ENCODE results near the gene NPY5R.

NPY5R gene

DNA sequence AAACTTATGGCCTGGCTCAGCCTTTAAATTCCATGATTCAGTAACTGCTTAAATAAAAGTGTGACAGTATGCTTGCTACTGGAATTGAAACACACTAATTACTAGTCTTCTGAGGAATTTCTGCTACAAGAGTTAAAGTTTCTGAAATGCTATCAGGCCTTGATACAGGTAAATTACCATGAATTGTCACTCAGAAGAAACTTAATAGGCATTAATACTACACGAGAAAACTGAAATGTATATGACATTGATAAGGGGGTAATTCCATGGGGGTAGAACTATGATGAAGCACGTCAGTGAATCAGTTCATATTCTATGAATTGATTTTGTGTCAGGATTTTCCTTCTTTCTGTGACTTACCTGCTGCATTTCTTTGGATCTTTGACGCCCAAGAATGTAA is 8.3 kb upstream of the NPY5R start:
- Histone ChIP-seq H3K36me3 (ENCODE audit: control insufficient read depth in 1 of 2, insufficient read depth in 2 of 2, low read length in 2 of 2) (no peaks in the 10 kb centered on the region), H3K27me3 (ENCODE audit: control insufficient read depth in 1 of 2, insufficient read depth in 2 of 2, low read length in 2 of 2) (peaks cover 23 to 25% of the 10 kb centered on the region in 2 donors), H3K9me3 (ENCODE audit: control insufficient read depth in 1 of 2, low read length in 2 of 2) (no peaks in the 10 kb centered on the region), H3K4me3 (ENCODE audit: low read depth in 1 of 2, low read length in 2 of 2) (no peak overlapping the region), H3K27ac (ENCODE audit: low read depth, low read length) (no peak overlapping the region), H3K4me1 (ENCODE audit: control insufficient read depth in 1 of 2, insufficient read depth in 2 of 2, low read length in 2 of 2) (peaks cover 8 to 11% of the 10 kb centered on the region in 2 donors), H3K9ac (ENCODE audit: low read depth in 1 of 2, low read length in 2 of 2) (no peak overlapping the region)

DNA sequence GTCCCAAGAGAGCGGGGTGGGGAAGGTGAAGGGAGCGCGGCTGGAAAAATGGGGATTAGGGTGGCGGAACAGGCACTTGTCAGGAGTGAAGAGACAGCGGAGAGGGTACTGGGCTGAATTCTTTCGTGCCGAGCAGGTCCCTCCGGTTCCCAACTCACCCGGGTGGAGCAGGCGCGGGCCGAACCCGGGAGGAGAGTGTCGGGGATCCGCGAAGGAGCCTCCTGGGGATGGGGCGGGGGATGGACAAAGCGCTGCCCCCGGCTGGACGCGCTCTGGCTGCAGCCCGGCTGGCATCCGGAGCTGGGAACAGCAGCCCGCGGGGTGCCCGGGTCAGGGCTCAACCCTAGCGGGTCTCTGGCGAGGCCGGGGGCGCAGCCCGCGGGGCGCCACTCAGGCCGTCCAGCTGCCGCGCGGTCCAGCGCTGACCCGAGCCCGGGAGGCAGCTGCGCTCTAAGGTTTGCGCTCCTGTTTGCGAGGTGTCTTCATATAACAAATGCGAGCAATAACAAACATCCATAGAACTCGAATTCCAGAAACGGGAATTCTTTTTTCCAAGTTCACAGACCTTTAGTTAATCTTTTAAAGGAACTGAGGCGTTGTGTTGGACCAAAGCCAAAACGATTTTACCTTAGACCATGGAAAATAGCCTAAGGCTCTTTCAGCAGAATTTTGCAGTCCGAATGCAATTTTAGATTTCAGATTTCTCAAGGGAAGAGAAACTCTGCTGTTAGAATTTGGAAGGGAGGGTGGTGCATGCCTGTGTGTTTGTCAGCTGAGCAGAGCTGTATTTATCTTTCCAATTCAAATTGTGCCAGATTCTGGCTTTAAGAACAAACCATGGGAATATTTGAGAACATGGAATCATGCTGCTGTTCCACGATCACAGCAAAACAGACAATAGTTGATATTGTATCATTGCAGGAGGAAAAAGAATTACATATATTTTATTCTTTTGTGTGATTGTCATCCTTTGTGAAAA is 744 bp downstream of the NPY5R start:
- Histone ChIP-seq H3K9me3 (ENCODE audit: control insufficient read depth in 1 of 2, low read length in 2 of 2) (no peaks in the 10 kb centered on the region), H3K36me3 (ENCODE audit: control insufficient read depth in 1 of 2, insufficient read depth in 2 of 2, low read length in 2 of 2) (no peaks in the 10 kb centered on the region), H3K4me1 (ENCODE audit: control insufficient read depth in 1 of 2, insufficient read depth in 2 of 2, low read length in 2 of 2) (no peaks in the 10 kb centered on the region), H3K4me3 (ENCODE audit: low read depth in 1 of 2, low read length in 2 of 2) (no peak overlapping the region), H3K27me3 (ENCODE audit: control insufficient read depth in 1 of 2, insufficient read depth in 2 of 2, low read length in 2 of 2) (peaks cover 23 to 31% of the 10 kb centered on the region in 2 donors), H3K9ac (ENCODE audit: low read depth in 1 of 2, low read length in 2 of 2) (no peak overlapping the region), H3K27ac (ENCODE audit: low read depth, low read length) (no peak overlapping the region)

DNA sequence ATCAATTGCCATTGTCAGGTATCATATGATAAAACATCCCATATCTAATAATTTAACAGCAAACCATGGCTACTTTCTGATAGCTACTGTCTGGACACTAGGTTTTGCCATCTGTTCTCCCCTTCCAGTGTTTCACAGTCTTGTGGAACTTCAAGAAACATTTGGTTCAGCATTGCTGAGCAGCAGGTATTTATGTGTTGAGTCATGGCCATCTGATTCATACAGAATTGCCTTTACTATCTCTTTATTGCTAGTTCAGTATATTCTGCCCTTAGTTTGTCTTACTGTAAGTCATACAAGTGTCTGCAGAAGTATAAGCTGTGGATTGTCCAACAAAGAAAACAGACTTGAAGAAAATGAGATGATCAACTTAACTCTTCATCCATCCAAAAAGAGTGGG is 7.0 kb downstream of the NPY5R start:
- Histone ChIP-seq H3K9ac (ENCODE audit: low read depth in 1 of 2, low read length in 2 of 2) (no peak overlapping the region), H3K4me1 (ENCODE audit: control insufficient read depth in 1 of 2, insufficient read depth in 2 of 2, low read length in 2 of 2) (no peaks in the 10 kb centered on the region), H3K4me3 (ENCODE audit: low read depth in 1 of 2, low read length in 2 of 2) (no peak overlapping the region), H3K9me3 (ENCODE audit: control insufficient read depth in 1 of 2, low read length in 2 of 2) (no peaks in the 10 kb centered on the region), H3K27me3 (ENCODE audit: control insufficient read depth in 1 of 2, insufficient read depth in 2 of 2, low read length in 2 of 2) (peaks cover 3 to 5% of the 10 kb centered on the region in 2 donors), H3K27ac (ENCODE audit: low read depth, low read length) (no peak overlapping the region), H3K36me3 (ENCODE audit: control insufficient read depth in 1 of 2, insufficient read depth in 2 of 2, low read length in 2 of 2) (no peaks in the 10 kb centered on the region)

DNA sequence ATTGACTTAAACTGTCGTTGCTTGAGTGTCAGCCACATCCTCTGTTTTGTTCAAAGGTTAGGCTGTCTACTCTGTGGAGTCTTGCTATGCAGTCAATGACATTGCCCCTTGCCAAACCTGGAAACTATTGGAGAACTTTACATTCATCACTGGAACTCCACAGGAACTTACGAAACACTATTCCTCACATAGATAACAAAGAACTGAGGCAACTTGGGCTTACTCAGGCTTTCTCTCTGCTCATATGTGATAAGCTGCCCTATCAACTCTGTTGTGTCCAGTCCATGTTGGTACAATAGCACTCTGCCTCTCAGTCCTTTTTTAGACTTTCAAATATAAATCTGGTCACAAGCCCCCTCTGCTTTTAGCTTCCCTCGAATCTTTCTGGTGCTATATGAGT is 9.4 kb downstream of the NPY5R start:
- H3K27ac ChIP-seq (ENCODE audit: low read depth, low read length): no peak overlapping the region
- no peak overlapping the region for H3K9ac ChIP-seq (ENCODE audit: low read depth in 1 of 2, low read length in 2 of 2)
- no peaks in the 10 kb centered on the region for H3K36me3 ChIP-seq (ENCODE audit: control insufficient read depth in 1 of 2, insufficient read depth in 2 of 2, low read length in 2 of 2)
- no peak overlapping the region for H3K4me3 ChIP-seq (ENCODE audit: low read depth in 1 of 2, low read length in 2 of 2)
- no peaks in the 10 kb centered on the region for H3K9me3 ChIP-seq (ENCODE audit: control insufficient read depth in 1 of 2, low read length in 2 of 2)
- H3K4me1 ChIP-seq (ENCODE audit: control insufficient read depth in 1 of 2, insufficient read depth in 2 of 2, low read length in 2 of 2): no peaks in the 10 kb centered on the region
- no peaks in the 10 kb centered on the region for H3K27me3 ChIP-seq (ENCODE audit: control insufficient read depth in 1 of 2, insufficient read depth in 2 of 2, low read length in 2 of 2)

DNA sequence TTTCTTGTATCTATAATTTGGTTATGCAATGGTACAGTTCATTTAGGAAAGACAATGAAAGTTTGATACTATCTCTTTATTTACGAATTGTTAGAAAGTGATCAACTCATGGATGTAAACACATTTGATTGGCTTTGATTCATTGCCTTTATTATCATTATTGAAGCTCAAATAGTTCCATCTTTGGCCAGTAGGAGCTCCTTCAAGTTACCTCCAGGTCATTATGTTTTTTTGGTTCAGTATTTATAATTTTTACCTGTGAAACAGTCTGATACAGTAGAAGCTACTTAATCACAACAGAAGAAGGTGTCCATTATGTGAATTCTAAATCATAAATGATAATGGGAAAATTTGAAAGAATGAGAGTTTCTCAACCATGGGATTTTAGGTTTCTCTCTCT is 12.4 kb downstream of the NPY5R start:
- no peaks in the 10 kb centered on the region for H3K36me3 ChIP-seq (ENCODE audit: control insufficient read depth in 1 of 2, insufficient read depth in 2 of 2, low read length in 2 of 2)
- H3K27ac ChIP-seq (ENCODE audit: low read depth, low read length): no peak overlapping the region
- no peaks in the 10 kb centered on the region for H3K4me1 ChIP-seq (ENCODE audit: control insufficient read depth in 1 of 2, insufficient read depth in 2 of 2, low read length in 2 of 2)
- H3K4me3 ChIP-seq (ENCODE audit: low read depth in 1 of 2, low read length in 2 of 2): no peak overlapping the region
- H3K27me3 ChIP-seq (ENCODE audit: control insufficient read depth in 1 of 2, insufficient read depth in 2 of 2, low read length in 2 of 2): no peaks in the 10 kb centered on the region
- no peaks in the 10 kb centered on the region for H3K9me3 ChIP-seq (ENCODE audit: control insufficient read depth in 1 of 2, low read length in 2 of 2)
- H3K9ac ChIP-seq (ENCODE audit: low read depth in 1 of 2, low read length in 2 of 2): no peak overlapping the region

DNA sequence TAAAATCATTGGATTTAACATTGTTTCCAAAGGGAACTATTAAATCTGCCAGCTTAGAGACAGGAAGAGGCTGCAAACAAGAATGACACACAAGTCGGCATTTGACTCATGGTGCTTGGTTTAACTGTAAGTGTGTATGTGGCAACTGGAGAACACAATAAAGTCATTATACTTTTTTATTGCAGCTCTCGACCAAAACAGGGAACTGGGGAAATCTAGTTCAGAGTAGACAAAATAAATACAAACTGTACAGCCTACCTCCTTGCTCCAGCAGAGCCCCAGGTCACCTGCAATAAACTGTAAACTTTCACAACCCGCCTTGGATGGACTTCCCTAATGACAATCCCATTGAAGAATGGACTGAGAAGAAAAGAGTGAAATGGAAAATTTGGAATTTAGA is 24.0 kb downstream of the NPY5R start:
- Histone ChIP-seq H3K4me1 (ENCODE audit: control insufficient read depth in 1 of 2, insufficient read depth in 2 of 2, low read length in 2 of 2) (no peaks in the 10 kb centered on the region), H3K36me3 (ENCODE audit: control insufficient read depth in 1 of 2, insufficient read depth in 2 of 2, low read length in 2 of 2) (no peaks in the 10 kb centered on the region), H3K27ac (ENCODE audit: low read depth, low read length) (no peak overlapping the region), H3K9ac (ENCODE audit: low read depth in 1 of 2, low read length in 2 of 2) (no peak overlapping the region), H3K27me3 (ENCODE audit: control insufficient read depth in 1 of 2, insufficient read depth in 2 of 2, low read length in 2 of 2) (no peaks in the 10 kb centered on the region), H3K4me3 (ENCODE audit: low read depth in 1 of 2, low read length in 2 of 2) (no peak overlapping the region), H3K9me3 (ENCODE audit: control insufficient read depth in 1 of 2, low read length in 2 of 2) (no peaks in the 10 kb centered on the region)

DNA sequence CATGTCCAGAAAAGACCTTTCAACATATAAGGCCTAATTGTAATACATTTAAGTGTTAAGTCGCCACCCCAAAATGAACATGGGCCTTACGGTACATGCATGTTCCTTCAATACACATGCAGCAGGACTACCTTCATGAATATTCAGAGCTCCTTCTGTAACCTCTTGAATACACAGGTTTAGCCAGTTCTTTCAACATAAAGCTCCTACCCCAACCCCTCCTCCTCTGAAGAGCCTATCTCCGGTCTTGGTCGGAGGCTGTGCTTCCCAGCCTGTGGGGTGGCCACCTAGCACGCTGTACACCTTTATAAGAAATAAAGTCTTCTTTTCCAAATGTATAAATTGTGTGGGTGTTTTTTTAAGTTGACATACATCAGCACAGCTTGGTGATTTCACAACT is 28.3 kb downstream of the NPY5R start:
- Histone ChIP-seq H3K27ac (ENCODE audit: low read depth, low read length) (no peak overlapping the region), H3K27me3 (ENCODE audit: control insufficient read depth in 1 of 2, insufficient read depth in 2 of 2, low read length in 2 of 2) (no peaks in the 10 kb centered on the region), H3K36me3 (ENCODE audit: control insufficient read depth in 1 of 2, insufficient read depth in 2 of 2, low read length in 2 of 2) (no peaks in the 10 kb centered on the region), H3K9ac (ENCODE audit: low read depth in 1 of 2, low read length in 2 of 2) (no peak overlapping the region), H3K4me3 (ENCODE audit: low read depth in 1 of 2, low read length in 2 of 2) (no peak overlapping the region), H3K9me3 (ENCODE audit: control insufficient read depth in 1 of 2, low read length in 2 of 2) (no peaks in the 10 kb centered on the region), H3K4me1 (ENCODE audit: control insufficient read depth in 1 of 2, insufficient read depth in 2 of 2, low read length in 2 of 2) (no peaks in the 10 kb centered on the region)

DNA sequence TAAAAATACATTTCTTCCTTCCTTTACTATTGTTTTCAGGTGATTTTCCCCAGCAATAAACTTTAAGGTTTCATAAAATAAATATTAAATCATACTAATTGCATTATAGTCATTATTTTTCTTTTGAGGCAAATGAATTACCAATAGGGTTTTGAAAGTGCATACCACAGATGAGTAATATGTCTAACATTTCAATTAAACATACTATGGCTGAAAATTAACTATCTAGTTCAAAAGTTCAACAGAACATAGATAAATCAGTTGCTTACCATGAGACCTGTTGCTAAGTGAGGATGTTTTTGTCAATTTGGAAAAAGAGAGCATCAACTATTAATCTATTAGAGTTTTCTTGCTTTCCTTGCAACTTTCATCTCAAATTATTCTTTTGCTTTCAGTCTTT is 35.0 kb downstream of the NPY5R start:
- H3K9ac ChIP-seq (ENCODE audit: low read depth in 1 of 2, low read length in 2 of 2): no peak overlapping the region
- no peaks in the 10 kb centered on the region for H3K27me3 ChIP-seq (ENCODE audit: control insufficient read depth in 1 of 2, insufficient read depth in 2 of 2, low read length in 2 of 2)
- no peaks in the 10 kb centered on the region for H3K4me1 ChIP-seq (ENCODE audit: control insufficient read depth in 1 of 2, insufficient read depth in 2 of 2, low read length in 2 of 2)
- no peaks in the 10 kb centered on the region for H3K36me3 ChIP-seq (ENCODE audit: control insufficient read depth in 1 of 2, insufficient read depth in 2 of 2, low read length in 2 of 2)
- H3K4me3 ChIP-seq (ENCODE audit: low read depth in 1 of 2, low read length in 2 of 2): no peak overlapping the region
- no peak overlapping the region for H3K27ac ChIP-seq (ENCODE audit: low read depth, low read length)
- no peaks in the 10 kb centered on the region for H3K9me3 ChIP-seq (ENCODE audit: control insufficient read depth in 1 of 2, low read length in 2 of 2)

DNA sequence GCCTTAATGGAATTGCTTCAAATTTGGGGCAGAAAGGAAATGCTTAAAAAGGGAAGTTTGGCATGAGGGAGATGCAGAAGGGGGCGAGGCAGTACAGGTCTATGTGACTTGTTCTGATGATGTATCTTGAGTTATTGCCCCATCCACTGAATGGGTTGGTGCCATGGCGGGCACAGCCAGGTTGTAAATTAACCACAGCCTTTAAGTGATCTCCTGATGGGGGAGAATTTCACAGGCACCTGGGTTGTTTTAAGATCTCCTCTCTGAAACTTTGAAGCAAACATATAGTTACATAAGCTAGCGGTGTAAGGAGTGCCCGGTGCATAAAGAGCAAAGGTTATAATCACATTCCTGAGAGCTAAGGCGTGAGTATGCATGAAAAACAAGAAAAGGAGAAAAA is 37.0 kb downstream of the NPY5R start:
- Histone ChIP-seq H3K27ac (ENCODE audit: low read depth, low read length) (no peak overlapping the region), H3K4me3 (ENCODE audit: low read depth in 1 of 2, low read length in 2 of 2) (no peak overlapping the region), H3K9ac (ENCODE audit: low read depth in 1 of 2, low read length in 2 of 2) (no peak overlapping the region), H3K27me3 (ENCODE audit: control insufficient read depth in 1 of 2, insufficient read depth in 2 of 2, low read length in 2 of 2) (no peaks in the 10 kb centered on the region), H3K4me1 (ENCODE audit: control insufficient read depth in 1 of 2, insufficient read depth in 2 of 2, low read length in 2 of 2) (no peaks in the 10 kb centered on the region), H3K9me3 (ENCODE audit: control insufficient read depth in 1 of 2, low read length in 2 of 2) (no peaks in the 10 kb centered on the region), H3K36me3 (ENCODE audit: control insufficient read depth in 1 of 2, insufficient read depth in 2 of 2, low read length in 2 of 2) (no peaks in the 10 kb centered on the region)

DNA sequence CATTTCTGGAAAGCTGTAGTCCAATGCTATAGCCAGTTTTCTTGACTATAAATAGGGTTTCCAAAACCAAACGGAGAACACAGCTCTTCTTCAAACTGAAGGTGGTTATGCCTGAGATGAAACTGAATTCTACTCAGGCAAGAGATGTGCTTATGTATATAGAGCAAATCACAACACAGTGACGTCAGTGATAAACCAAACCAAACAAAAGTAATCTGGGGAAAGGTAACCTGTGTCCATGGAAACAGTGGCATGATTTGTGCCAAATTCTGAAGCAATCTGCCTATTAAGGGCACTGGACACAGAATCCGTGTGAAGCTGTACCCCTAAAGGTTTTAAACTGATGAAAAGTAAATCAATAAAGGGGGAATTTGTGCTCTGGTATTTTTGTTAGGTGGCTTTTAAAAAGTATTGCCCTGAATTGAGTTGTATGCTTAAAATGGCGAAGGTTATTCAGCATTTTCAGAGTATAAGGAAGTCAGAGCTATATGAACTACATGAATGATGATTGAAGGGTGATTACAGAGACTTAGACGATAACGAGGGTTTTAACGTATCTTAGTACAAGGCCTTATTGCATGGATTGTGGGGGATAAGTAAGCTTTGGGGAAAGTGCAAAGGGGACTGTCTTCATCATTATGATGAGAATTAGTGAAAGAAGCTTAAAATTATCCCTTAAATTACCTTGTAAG is 38.6 kb downstream of the NPY5R start:
- Histone ChIP-seq H3K36me3 (ENCODE audit: control insufficient read depth in 1 of 2, insufficient read depth in 2 of 2, low read length in 2 of 2) (no peaks in the 10 kb centered on the region), H3K4me1 (ENCODE audit: control insufficient read depth in 1 of 2, insufficient read depth in 2 of 2, low read length in 2 of 2) (no peaks in the 10 kb centered on the region), H3K27ac (ENCODE audit: low read depth, low read length) (no peak overlapping the region), H3K9ac (ENCODE audit: low read depth in 1 of 2, low read length in 2 of 2) (no peak overlapping the region), H3K27me3 (ENCODE audit: control insufficient read depth in 1 of 2, insufficient read depth in 2 of 2, low read length in 2 of 2) (no peaks in the 10 kb centered on the region), H3K4me3 (ENCODE audit: low read depth in 1 of 2, low read length in 2 of 2) (no peak overlapping the region), H3K9me3 (ENCODE audit: control insufficient read depth in 1 of 2, low read length in 2 of 2) (no peaks in the 10 kb centered on the region)

All from duodenal mucosa (tissue), 2 donors.